AG08395 (cell line): ENCODE measurements around the gene FERMT3.

Experiments
- DNase-seq: peaks from one replicate; pipeline ENCODE4 v3.0.0; 2012; ENCODE audit warnings: mixed read lengths, low spot score

FERMT3 gene

GRCh38 chr11:64186492-64187165 is 19.9 kb upstream of the FERMT3 start:
- no peak for DNase-seq

GRCh38 chr11:64192434-64192833 is 14.1 kb upstream of the FERMT3 start:
- DNase-seq: no peak

- DNase-seq: no peak
Observed at GRCh38 chr11:64196626-64197025, 9.9 kb upstream of the FERMT3 start.

- no peak for DNase-seq
Observed at GRCh38 chr11:64198511-64198910, 8.0 kb upstream of the FERMT3 start.

GRCh38 chr11:64201543-64201942 is 5.0 kb upstream of the FERMT3 start:
- DNase-seq: no peak

- DNase-seq: no peak
Observed at GRCh38 chr11:64202992-64203391, 3.5 kb upstream of the FERMT3 start.

- DNase-seq: no peak
Observed at GRCh38 chr11:64203421-64204079, 3.0 kb upstream of the FERMT3 start.

GRCh38 chr11:64204080-64204440 is 2.5 kb upstream of the FERMT3 start:
- no peak for DNase-seq

- peak; percentile 96 for DNase-seq
Observed at GRCh38 chr11:64204464-64204989, 2.0 kb upstream of the FERMT3 start.

GRCh38 chr11:64207256-64208085 is 950 bp downstream of the FERMT3 start:
- DNase-seq: peak; percentile 83

GRCh38 chr11:64208086-64208795 is 1.7 kb downstream of the FERMT3 start:
- no peak for DNase-seq

GRCh38 chr11:64208796-64209562 is 2.5 kb downstream of the FERMT3 start:
- DNase-seq: no peak

- no peak for DNase-seq
Observed at GRCh38 chr11:64209563-64209843, 3.0 kb downstream of the FERMT3 start.

- no peak for DNase-seq
Observed at GRCh38 chr11:64210301-64211020, 3.9 kb downstream of the FERMT3 start.

- DNase-seq: no peak
Observed at GRCh38 chr11:64211181-64211872, 4.8 kb downstream of the FERMT3 start.

- DNase-seq: no peak
Observed at GRCh38 chr11:64216879-64217278, 10.4 kb downstream of the FERMT3 start.

- no peak for DNase-seq
Observed at GRCh38 chr11:64218628-64219353, 12.3 kb downstream of the FERMT3 start.

GRCh38 chr11:64219354-64219684 is 12.8 kb downstream of the FERMT3 start:
- no peak for DNase-seq

- DNase-seq: no peak
Observed at GRCh38 chr11:64219755-64220154, 13.2 kb downstream of the FERMT3 start.

GRCh38 chr11:64220271-64220670 is 13.8 kb downstream of the FERMT3 start:
- DNase-seq: no peak
